Measurements from ENCODE around the gene SFR1.

- TF ChIP-seq CTCF (IDR thresholded peaks at IDR 0.05; ENCODE audit: insufficient read depth, low read length) (no peak), POLR2AphosphoS5 (IDR thresholded peaks at IDR 0.05; ENCODE audit: low read depth) (no peak), REST (IDR thresholded peaks at IDR 0.05; ENCODE audit: insufficient replicate concordance, low read depth) (no peak), SPI1 (IDR thresholded peaks at IDR 0.05; ENCODE audit: borderline replicate concordance, low read depth) (no peak), GABPA (IDR thresholded peaks at IDR 0.05; ENCODE audit: low read depth) (no peak)
These were observed 37.4 kb upstream of the SFR1 start for GRCh38 chr10:104084482-104085142.
